Islet precursor cell (in vitro differentiated cells): ENCODE measurements around the gene TMEM238.
"Not testable (repeated sequence)": the region's sequence is repeated elsewhere in the genome, so short reads cannot be mapped to it uniquely, and the experiment has no call there.

ENCODE experiments used
- DNase-seq: peaks from one replicate; pipeline ENCODE4 v3.0.0-alpha.2; 2018

TMEM238 gene

GRCh38 chr19:55384131-55384919 lies at the start of gene TMEM238:
Gene TMEM238 (minus strand): TSS chr19:55384292. CDS start chr19:55384259, 33 bp downstream.
- no peak for DNase-seq

GRCh38 chr19:55433292-55433691 lies 49.2 kb upstream of the TMEM238 start:
- no peak for DNase-seq

GRCh38 chr19:55432241-55432959 lies 48.3 kb upstream of the TMEM238 start:
- DNase-seq, result no peak

GRCh38 chr19:55431183-55431582 lies 47.1 kb upstream of the TMEM238 start:
- no peak for DNase-seq

GRCh38 chr19:55426042-55426441 lies 42.0 kb upstream of the TMEM238 start:
- no peak for DNase-seq

GRCh38 chr19:55424518-55424917 lies 40.4 kb upstream of the TMEM238 start:
- DNase-seq, result no peak

- no peak for DNase-seq
These were observed 39.3 kb upstream of the TMEM238 start for GRCh38 chr19:55423225-55424005.

GRCh38 chr19:55421281-55421680 lies 37.2 kb upstream of the TMEM238 start:
- not testable (repeated sequence) for DNase-seq

- no peak for DNase-seq
These were observed 35.6 kb upstream of the TMEM238 start for GRCh38 chr19:55419624-55420236.

- DNase-seq, result no peak
These were observed 35.0 kb upstream of the TMEM238 start for GRCh38 chr19:55419103-55419502.

- peak; percentile 88 for DNase-seq
These were observed 34.1 kb upstream of the TMEM238 start for GRCh38 chr19:55418185-55418584.

- no peak for DNase-seq
These were observed 26.1 kb upstream of the TMEM238 start for GRCh38 chr19:55410168-55410567.

- not testable (repeated sequence) for DNase-seq
These were observed 25.1 kb upstream of the TMEM238 start for GRCh38 chr19:55409179-55409578.

- no peak for DNase-seq
These were observed 24.4 kb upstream of the TMEM238 start for GRCh38 chr19:55408533-55408872.

- peak; percentile 98 for DNase-seq
These were observed 23.9 kb upstream of the TMEM238 start for GRCh38 chr19:55407800-55408532.

GRCh38 chr19:55407550-55407799 lies 23.4 kb upstream of the TMEM238 start, which contains the start of gene UBE2S:
Gene UBE2S (minus strand): TSS chr19:55407788. CDS start chr19:55407589, 199 bp downstream.
- not testable (repeated sequence) for DNase-seq

GRCh38 chr19:55406826-55407549 lies 22.9 kb upstream of the TMEM238 start:
- no peak for DNase-seq

- no peak for DNase-seq
These were observed 22.2 kb upstream of the TMEM238 start for GRCh38 chr19:55406091-55406825.

GRCh38 chr19:55405638-55406037 lies 21.5 kb upstream of the TMEM238 start:
- DNase-seq, result no peak

- DNase-seq, result no peak
These were observed 18.4 kb upstream of the TMEM238 start for GRCh38 chr19:55402509-55402908.

GRCh38 chr19:55401390-55401789 lies 17.3 kb upstream of the TMEM238 start:
- not testable (repeated sequence) for DNase-seq
